Stomach (tissue), 4 donors: ENCODE data around the gene DGCR6L.
"Not testable (repeated sequence)": the region's sequence is repeated elsewhere in the genome, so short reads cannot be mapped to it uniquely, and the experiment has no call there.

Experiments used
- POLR2AphosphoS5 ChIP-seq, 3 donors: sonication (generic); formaldehyde crosslinking; IDR thresholded peaks; one replicate each; pipeline ENCODE4 v1.6.1; 2016; ENCODE audit warnings: antibody characterized with exemption in 3 of 3
- TF ChIP-seq, protein P1 (sequence below), 7 experiments: fragments of 450-650 bp in 4 of 7; fragments of 200-600 bp in 3 of 7; sonication (generic) in 3 of 7; IDR thresholded peaks; one replicate each; pipeline ENCODE4 v1.5.1; 2016 to 2019; ENCODE audit warnings: antibody characterized with exemption in 7 of 7, control low read depth in 2 of 7, mild to moderate bottlenecking in 1 of 7

DNA sequence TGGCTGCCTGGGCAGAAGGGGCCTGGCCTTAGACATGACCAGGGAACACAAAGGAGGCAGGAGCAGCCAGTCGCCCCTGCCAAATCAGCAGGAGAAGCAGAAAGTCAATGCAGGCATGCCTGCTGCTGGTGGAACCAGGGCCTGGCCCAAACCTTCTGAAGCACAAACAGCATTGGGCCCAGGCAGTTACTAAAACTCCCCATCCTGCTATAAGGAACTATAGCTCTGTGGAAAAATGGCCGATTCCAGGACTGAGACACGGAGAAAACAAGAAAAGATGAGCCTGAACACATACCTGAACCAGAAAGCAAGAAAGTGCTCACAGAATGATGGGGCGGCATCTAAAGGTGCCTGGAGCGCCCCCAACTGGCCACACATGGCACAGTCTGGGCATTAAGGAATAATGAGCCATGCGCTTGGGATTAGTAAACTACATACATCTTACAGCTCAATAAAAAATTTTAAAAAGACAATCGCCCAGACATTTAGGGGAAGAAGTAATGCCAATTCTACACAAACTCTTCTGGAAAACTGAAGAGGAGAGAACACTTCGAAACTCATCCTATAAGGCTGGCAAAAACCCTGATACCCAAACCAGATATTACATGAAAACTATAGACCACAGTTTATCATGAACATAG lies 2.3 kb downstream of the DGCR6L start:
- not testable (repeated sequence) for TF ChIP-seq POLR2AphosphoS5 (IDR thresholded peaks at IDR 0.05)
- TF ChIP-seq, protein P1, sequence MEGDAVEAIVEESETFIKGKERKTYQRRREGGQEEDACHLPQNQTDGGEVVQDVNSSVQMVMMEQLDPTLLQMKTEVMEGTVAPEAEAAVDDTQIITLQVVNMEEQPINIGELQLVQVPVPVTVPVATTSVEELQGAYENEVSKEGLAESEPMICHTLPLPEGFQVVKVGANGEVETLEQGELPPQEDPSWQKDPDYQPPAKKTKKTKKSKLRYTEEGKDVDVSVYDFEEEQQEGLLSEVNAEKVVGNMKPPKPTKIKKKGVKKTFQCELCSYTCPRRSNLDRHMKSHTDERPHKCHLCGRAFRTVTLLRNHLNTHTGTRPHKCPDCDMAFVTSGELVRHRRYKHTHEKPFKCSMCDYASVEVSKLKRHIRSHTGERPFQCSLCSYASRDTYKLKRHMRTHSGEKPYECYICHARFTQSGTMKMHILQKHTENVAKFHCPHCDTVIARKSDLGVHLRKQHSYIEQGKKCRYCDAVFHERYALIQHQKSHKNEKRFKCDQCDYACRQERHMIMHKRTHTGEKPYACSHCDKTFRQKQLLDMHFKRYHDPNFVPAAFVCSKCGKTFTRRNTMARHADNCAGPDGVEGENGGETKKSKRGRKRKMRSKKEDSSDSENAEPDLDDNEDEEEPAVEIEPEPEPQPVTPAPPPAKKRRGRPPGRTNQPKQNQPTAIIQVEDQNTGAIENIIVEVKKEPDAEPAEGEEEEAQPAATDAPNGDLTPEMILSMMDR (IDR thresholded peaks at IDR 0.05), result peak in 2 of 7 experiments; percentile 28 to 38
